Activated naive CD4-positive, alpha-beta T cell treated with anti-CD3 and anti-CD28 coated beads, Interleukin-2, amount 50 U/mL, for 16 hours (primary cell): ENCODE data around the gene ENGASE.

ENCODE experiments used
- DNase-seq: peaks from one replicate; pipeline ENCODE4 v3.0.0-alpha.2; 2020

Gene ENGASE

DNA sequence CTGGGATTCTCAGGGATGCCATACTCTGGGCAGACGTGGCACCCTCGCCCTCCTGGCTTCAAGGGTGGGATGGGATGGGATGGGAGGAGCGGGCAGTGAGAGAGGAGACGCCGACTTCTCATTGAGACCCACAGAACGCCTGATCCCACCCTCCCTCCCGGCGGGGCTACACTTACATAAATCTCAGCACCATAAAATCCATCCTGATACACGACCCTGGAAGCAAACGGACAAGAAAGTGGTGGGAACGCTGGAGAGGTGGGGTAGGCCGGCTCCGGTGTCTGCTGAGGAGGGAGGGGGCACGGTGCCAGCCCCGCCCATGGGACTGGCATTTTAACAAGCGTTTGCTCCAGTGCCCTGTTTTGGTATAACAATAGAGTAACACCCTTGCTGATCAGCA lies 21.9 kb downstream of the ENGASE start:
- DNase-seq = no peak

DNA sequence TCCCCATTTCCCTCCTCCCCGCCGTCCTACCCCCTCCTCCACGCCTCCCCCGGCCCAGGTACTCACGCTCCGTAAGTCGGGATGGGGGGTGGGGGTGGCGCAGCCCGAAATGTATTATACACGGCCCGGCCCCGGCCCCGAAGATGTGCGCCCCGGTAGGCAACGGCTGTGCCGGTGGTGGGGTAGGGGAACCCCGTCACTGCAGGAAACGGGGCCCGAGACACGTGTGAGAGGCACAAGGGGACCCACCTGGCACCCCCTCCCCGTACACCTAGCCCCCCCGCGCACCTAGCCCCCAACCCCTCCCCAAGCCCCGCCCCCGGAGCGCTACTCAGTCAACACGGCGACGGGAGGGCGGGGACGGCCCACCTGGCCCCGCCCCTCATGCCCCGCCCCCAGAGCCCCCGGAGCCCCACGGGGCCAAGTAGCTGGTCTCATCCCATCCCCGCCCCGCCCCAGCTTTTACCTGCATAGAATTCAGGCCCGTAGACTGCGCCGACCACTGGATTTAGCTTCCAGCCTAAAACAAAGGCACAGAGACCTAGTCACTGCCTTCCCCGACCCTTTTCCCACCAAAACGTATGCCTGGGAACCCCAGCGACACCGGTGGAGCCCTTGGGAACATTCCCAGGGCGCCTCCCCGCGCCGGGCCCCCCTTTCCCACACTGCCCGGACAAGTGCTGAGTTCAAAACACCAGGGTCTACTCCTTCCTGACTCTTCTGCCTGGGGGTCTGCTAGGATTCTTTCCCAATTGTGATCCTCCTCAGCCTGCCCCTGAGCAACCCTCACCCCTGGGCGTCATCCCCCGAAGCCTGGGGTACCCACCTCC lies 22.8 kb downstream of the ENGASE start:
- DNase-seq = no peak

DNA sequence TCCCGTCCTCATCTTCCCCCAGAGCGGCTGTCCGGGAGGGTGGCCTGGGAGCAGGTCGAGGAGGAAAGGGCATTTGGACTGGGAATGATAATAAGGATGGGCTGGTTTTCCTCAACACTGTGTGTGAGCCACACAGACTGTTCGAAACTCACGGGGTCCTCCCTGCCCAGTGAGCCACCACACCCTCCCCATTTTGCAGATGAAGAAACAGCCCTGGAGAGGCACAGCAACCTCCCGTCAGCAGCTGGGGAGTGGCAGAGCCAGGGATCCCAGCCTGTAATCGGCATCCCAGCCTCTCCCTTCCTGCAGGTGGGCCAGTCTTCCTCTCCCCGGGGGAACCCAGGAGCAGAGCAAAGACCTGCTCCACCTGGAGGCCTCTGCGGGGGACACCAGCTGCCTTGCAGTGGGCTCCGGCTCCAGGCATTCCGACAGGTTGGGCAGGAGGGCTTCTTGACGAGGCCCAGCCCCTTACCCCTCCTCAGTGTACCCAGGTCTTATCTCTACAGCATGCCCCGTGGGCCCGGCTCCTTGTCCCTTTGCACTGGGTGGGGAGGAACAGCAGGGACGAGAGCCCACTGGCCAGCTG lies 23.8 kb downstream of the ENGASE start:
- DNase-seq = no peak

DNA sequence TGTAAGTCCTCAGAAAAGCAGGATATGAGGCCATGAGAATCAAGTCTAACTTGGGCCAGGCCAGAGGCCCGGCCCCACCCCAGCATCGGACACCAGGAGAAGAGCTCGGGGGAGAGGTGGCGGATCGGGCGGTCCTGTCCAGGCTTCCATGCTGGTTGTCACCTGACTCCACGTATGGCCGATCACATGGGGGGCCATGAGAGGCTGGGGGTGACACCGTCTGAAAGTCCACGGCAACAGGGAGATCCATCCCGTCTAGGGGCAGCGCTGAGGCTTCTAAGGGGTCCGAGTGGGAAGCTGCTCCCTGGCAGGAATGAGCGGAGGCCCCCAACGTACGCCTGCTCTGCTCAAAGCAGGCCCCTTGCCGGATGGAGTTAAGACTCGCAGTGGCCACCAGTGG lies 25.8 kb downstream of the ENGASE start:
- no peak for DNase-seq

DNA sequence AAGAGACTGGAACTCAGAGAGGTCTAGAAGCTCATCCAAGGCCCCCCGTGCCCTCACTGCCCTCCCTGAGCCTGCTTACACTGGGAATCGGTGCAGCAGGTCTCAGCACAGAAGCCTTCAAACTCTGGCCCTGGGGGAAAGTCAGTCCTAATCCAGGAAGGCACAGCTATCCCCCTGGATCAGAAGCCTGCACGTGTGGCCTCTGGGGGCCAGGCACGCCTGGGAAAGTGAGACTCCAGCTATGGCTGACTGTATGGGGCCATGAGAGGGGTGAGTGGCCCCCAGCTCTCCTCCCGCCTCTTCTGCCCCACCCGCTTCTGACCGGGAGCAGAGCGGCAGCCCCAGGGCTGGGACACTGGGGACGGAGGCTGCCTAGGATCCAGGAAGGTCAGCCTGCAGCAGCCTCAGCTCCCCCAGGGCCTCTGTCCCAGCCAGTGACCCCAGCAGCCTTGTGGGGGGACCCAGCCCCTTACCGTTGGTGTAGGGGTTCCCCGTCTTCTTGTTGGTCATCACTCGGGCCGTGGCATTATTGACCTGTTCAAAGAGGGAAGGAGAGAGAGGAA lies 26.6 kb downstream of the ENGASE start:
- DNase-seq = no peak

DNA sequence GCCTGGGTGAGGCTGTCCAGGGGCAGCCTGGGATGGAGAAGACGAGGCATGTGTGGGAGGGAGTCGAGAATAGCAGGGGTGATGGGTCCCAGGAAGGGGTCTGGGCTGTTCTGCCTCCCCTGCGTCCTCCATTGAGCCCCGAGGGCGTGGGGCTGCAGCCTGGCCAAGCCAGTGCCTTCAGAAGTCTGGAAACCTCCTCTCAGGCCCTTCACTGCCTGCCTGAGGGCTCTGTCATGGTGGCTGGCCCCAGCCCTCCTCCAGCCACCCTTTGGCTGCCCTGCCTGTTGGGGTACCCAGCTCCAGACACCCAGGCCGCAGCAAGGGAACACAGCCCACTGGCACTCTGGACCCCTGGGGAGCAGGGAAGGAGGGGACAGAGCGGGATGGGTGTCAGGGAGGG lies 27.6 kb downstream of the ENGASE start:
- DNase-seq = no peak

DNA sequence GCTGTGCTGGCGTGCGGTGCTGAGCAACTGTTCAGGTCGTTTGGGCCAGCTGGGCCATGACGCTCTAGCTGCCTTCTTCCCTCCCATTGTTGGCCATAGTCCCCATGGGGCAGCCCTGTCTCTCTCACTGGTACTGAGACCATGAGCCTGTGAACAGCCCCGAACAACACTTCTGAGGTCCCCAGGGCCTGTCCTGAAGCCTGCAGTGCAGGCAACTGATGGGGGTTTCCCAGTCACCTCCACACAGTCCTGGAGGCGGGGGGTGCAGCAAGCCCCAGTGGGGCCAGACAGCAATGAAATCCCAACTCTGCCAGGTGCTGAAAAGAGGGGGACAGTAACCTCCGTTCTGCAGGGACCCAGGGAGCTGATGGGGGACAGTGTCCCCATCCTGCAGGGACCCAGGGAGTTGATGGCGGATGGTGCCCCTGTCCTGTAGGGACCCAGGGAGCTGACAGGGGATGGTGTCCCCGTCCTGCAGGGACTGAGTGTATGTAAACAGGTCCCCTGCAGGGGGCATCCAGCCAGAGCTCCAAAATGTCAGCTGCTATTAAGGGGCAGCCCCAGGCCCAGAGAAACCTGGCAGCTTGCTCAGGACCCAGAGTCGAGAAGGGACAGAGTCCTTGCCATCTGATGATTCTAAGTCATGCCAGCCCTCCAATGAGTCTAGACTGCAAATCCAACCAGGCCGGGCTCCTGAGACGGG lies 30.4 kb downstream of the ENGASE start:
- no peak for DNase-seq

DNA sequence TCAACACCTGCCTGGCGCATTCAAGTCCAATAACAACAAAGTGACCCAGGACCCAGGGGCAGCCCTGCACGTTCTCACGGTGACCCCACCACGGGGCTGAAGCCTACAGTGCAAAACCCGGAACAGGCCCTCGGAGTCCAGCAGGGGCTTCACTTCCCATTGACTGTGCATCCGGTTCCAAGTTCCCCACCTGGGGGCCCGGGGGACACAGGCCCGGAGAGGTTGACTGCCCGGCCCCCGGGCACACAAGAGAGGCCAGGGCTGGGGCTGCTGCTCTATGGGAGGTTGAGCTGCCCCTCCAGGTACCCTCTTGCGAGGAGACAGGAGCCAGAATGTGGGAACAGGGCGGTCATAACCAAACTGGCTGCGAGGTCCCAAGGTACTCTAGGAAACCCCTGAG lies 31.3 kb downstream of the ENGASE start:
- no peak for DNase-seq

DNA sequence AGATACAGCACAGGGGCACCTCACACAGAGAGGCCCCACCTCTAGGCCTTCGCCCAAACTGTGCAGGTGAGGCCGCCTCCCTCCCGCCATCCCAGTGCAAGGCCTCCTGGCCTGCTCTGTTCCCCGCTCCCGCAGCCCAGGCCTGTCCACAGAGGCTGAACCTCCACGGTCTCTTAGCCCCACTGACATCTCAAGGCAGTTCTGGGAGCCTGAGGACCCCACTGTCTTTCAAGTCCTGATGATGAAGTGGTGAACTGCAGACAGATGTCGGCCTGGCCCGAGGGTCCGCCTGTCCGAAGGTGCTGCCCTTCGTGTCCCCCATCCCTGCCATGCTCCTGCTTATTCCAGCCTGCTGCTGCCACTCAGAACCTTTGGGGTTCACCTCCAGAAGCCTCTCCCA lies 32.3 kb downstream of the ENGASE start:
- no peak for DNase-seq

DNA sequence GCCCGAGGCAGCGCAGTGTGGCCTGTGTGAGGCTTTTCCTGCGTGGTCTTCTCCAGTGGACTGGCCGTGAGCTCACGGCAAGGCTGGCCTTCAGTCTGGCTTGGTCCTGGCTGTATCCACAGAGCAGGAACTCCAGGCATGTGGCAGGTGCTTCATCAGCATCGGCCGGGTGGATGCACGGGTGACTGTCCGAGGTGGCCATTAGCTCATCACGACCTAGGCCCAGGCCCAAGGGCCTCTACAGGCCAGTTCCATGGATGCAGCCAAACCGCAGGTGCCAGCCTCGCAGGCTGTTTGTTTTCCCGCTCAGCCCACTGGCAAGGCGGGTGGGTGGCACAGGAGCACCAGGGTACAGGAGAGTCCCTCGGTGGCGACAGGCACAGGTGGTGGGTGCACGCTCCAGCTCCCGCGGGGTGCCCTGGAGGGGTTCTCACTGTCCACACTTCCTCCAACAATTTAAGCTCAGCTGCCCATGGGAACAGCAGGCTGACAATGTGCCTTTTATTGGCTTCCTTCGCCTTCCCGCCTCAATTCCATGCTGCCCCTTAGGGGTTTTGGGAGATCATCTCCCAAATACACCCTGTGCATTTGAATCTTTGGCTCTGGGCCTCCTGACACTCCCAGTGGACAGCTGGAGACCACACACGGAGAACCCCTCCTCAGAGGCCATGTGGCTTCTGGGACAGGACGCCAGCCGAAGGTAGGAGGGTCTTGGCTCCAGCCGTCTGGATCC lies 33.0 kb downstream of the ENGASE start:
- DNase-seq = no peak

DNA sequence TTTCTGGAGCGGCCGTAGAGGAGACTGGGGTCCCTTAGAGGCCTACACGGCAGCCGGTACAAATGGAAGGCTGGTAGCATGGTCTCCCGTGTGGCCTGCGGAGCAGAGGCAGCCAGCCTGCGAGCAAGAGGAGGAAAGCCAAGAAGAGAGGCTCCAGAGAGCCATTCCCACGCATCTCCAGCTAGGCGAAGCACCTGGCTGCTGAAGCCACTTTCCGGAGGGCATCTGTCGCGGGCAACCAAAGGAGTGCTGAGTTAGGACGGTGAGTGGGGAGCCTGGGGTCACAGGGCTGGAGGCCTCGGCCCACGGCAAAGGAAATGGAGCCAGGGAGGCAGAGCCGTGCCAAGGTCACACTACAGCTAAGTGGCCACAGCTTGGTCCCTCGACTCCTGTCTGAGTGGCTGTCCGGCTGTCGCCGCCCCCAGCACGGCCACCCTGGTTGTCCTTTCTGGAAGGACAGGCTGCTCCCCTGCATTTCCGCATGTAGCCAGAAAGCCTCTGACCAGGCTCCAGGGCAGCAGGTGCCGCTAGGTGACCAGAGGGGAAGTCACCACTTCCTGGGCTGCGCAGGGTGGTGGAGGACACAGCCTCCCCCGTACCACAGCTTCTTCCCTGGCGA lies 33.7 kb downstream of the ENGASE start:
- DNase-seq = no peak

DNA sequence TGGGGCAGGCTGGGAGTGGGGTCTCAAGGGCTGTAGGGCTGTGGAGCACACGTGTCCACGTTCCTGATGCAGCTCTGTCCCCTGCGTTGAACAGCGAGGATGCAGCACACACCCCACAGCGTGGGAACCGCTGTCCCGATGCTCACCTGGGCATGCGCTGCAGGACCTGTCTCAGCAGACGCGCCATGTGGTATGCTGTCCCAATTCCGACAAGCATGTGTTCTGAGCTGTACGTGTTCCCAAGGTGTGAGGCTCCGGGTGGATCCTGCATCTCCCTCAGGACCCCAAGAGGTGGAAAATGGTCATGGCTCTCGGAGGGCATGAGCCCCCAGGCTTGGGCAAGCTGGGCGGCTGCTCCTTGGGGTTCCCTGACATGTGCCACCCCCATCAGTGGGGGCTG lies 34.2 kb downstream of the ENGASE start:
- DNase-seq = no peak

DNA sequence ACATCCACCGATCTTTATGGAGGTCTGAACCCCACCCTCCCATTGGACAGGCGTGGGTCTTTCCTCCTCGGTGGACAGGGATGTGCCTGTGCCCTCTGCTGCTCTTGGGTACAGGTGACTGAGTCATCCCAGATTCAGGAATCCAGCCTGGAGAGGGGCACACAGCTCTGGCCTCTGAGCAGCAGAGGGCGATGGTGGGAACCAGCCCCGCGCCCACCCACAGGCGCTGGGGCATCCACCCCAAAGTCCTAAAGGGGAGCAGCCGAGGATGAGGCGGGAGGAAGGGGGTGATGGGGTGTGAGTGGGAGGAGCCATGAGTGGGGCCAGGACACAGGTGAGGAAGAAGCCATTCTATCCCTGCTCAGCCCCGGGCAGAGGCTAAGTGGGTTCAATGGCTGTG lies 35.0 kb downstream of the ENGASE start:
- DNase-seq = no peak

DNA sequence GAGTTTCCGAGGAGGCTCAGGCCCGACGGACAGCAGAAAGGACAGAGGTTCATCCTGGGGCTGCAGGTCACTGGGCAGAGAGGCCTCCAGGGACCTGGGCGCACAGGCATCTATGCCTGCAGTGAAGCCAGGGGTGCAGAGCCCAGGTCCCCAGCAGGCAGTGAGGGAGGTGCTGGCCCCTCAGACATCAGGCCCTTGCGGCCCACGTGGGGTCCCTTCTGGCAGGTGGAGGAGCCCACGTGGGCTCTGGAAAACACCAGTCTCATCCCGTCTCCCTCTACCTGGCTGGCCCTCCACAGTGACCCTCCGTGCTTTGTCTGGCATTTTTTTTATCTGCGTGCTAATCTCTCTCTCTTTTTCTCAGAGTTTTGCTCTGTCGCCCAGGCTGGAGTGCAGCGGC lies 36.5 kb downstream of the ENGASE start:
- no peak for DNase-seq

DNA sequence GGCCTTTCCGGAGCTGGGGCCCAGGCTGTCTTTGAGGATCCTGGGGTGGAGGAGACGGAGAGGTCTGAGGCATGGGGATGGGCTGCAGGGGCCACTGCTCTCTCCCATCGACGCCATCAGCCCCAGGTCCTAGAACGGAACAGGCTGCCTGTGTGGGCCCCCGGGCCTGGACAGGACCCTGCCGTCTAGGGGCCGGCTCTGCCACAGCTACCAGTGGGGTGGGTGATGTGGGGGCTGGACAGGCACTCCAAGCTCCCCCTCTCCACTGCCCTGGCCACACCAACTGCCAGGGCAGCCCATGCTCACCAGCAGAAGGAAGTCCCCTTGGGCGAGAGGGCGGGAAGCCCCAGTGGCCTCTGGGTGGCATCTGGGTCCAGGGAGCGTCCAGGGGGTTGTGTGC lies 37.8 kb downstream of the ENGASE start:
- DNase-seq = no peak

DNA sequence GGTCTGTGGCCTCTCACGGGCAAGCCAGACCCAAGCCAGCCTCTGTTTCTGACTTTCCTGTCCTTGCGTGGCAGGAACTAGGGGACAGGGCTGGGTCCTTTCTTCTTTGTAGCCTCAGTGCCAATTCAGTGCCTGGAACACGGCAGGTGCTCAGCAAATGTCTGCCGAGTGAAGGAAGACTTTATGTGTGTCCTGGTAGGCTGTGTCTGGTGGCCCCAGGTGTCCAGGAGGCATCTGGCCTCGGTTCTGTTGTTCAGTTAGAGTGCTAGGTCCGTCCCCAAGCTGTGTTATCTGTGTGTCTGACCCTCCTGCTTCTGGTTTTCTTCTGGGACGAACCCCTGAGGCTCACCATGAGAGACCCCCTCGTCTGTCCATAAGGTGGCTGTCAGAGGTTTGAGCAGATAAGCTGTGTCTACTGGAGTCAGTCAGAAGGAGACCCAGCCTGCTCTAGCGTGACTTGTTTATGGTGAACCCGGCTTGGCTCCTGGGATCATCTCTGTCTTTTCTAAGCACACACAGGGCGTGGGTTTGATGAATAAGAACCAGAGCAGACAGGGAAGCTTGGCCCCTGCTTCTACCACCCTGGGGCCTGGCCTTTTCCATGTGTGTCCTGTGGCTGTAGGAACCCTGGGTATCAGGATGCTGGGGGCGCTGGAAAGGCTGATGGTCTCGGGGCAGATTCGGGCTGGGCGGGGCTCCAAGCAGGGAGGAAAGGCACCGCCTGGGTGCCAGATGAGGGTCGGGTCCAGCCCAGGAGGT lies 39.3 kb downstream of the ENGASE start:
- DNase-seq = no peak

DNA sequence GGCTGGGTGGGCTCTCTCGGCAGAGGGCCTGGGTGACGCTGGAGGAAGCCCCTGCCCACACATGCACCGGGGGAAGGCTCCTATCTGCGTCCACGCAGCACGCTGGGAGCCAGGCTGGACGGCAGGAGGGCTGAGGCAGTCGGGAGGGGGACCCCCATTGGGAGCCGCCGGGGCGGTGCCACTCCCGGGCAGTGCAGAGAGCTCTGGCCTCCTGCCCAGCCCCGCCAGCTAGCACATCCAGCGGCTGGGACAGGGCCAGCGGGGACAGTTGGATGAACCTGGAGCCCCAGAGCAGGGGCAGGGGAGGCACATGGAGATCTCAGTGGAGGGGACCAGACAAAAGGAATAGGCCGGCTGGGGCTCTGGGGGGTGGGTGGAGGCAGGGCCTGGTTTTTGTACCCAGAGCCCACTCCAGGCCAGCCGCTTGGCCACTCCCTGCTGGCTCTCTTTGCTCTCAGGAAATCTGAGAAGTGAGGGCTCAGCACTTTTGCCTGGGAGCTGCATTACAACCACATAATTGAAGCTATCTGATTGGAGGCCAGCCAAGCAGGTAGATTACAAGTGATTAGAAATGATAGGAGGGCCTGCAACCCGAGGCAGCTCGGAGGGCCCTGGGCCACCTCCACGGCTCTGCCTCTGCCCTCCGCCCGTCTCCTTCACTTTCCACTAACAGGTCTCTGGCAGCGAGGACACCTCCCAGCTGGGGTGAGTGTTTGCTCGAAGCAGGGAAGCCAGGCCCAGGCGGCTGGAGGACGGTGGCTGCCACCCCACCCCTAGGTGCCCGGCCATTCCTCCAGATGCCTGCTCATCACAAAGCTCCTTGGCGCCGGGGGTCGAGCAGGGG lies 40.1 kb downstream of the ENGASE start:
- DNase-seq = no peak

DNA sequence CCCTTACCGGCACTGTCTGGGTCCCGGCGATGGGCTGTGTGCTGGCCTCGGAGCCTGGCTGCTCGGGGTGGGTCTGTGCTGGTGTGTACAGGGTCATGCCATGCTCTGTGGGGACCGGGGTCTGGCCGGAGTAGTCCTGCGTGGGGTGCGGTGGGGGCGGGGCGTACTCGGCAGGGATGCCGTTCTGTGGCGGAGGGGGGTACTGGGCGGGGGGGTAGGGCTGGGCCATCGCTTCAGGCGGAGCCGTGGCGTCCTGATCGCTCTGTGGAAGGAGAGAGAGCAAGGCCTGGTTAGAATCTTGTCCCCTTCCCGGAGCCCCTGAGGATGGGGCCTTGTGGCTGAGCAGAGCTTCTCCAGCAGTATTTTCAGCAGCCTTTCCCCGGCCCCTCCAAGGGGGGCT lies 40.9 kb downstream of the ENGASE start:
- no peak for DNase-seq

DNA sequence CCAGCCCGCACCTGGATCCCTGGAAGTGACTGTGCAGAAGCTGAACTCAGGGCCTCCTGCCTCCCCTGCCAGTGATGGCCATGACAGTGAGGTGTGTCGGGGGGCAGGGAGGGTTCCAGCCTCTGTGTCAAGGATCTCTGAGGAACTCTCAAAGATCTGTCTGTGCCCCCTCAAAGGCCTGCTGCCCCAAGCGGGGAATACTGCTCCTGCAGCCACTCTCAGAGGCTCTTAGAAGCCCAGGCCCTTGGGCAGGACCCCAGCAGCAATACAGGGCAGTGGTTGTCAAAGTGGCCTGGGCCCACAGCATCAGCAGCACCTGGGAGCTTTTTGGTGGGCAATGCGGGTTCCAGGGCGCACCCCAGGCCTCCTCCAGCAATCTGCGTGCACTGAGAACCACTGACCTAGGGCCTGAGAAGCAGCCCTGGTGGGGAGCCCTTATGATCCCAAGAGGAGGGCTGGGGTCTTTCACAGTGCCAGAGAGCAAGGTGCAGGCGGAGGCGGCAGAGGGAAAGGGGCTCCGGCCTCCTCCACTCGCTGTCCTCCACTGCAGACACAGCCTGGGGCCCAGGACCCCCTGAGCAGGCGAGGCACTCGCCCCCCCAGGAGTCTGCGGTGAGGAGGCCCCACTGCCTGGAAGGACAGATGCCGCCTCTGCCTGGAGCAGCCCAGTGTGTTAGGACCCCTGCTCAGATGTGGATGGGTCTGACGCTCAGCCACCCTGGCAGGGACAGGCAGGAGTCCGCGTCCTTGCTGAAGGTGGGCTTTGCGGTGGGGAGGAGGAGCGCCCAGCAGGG lies 42.1 kb downstream of the ENGASE start:
- DNase-seq = no peak

DNA sequence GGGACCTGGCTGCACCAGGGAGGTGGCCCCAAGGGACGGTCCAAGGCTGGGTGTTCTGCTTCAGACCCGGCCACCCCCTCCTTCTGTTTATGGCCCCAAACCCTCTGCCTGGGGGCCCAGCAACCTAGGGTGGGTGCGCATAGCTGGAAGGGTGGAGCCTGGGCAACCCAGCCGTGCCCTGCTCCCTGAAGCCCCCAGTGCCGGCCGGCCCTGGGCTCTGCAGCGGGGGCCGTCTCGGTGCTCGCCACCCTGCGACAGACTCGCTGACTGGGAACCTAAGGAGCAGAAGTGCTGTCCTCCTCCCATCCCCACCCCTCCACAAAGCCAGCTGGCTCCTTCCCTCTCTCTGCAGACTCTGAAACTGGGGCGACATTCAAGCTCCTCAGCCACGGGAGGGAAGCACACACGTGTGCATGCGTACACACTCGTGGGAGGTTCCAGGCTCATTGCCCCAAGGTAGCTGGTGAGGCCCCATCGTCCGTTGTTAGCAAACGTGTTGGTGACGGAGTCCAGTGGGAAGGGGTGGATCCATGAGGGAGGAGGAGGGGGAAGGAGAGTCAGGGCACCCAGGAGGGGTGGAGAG lies 43.4 kb downstream of the ENGASE start:
- DNase-seq = no peak
